ENCODE data around the gene DEDD2.

DNA sequence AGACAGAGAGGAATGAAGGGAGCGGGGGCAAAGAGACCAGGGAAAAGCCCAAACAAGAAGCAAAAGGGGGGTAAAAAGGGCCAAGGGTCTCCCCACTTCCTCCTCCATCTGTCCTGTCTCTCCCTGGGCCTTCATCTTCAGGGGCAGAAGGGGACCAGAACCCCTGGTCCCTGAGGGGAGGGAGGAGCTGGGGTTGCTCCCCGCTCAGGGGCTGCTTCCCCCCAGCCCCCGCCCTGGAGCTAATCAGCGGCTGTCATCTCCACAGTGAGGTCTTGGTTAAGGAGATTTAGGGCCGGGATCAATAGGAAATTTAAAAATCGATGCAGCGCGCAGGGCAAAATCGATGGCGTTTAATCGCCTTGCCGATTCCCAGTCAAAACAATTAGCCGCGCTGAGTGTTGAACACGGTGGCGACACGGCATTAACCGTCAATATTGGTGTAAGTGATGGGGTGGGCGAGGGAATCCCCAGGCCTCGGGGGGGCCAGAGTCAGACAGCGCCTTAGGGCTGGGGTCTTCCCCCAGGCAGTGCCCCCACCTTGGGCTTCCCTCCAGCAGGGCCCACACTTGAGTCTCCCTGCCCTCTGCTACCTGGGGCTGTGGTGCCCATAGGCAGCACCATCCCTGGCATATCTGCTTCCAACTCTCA lies 55.7 kb downstream of the DEDD2 start:
- TF ChIP-seq, protein P1, sequence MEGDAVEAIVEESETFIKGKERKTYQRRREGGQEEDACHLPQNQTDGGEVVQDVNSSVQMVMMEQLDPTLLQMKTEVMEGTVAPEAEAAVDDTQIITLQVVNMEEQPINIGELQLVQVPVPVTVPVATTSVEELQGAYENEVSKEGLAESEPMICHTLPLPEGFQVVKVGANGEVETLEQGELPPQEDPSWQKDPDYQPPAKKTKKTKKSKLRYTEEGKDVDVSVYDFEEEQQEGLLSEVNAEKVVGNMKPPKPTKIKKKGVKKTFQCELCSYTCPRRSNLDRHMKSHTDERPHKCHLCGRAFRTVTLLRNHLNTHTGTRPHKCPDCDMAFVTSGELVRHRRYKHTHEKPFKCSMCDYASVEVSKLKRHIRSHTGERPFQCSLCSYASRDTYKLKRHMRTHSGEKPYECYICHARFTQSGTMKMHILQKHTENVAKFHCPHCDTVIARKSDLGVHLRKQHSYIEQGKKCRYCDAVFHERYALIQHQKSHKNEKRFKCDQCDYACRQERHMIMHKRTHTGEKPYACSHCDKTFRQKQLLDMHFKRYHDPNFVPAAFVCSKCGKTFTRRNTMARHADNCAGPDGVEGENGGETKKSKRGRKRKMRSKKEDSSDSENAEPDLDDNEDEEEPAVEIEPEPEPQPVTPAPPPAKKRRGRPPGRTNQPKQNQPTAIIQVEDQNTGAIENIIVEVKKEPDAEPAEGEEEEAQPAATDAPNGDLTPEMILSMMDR (IDR thresholded peaks at IDR 0.05; ENCODE audit: insufficient read depth, low read length), result no peak
- TF ChIP-seq POLR2AphosphoS5 (IDR thresholded peaks at IDR 0.05; ENCODE audit: low read depth), result no peak

All from HL-60 (cell line).